Measurements from ENCODE around the gene BAZ2B.

- TF ChIP-seq CTCF (IDR thresholded peaks at IDR 0.05) (no peak), POLR2A (IDR thresholded peaks at IDR 0.05) (no peak)
Measured at GRCh38 chr2:159613091-159613490, 3.3 kb downstream of the BAZ2B start.

Measured in right lobe of liver (tissue), 4 donors.